ENCODE data around the gene SLC7A1. TPM values are rescaled to one million over a fixed set of nuclear protein-coding genes. Genes with fewer than 3 reads are reported as not detected.

The SLC7A1 gene
- total RNA-seq, 1 experiment from 2014 or later, result 62.8 TPM

DNA sequence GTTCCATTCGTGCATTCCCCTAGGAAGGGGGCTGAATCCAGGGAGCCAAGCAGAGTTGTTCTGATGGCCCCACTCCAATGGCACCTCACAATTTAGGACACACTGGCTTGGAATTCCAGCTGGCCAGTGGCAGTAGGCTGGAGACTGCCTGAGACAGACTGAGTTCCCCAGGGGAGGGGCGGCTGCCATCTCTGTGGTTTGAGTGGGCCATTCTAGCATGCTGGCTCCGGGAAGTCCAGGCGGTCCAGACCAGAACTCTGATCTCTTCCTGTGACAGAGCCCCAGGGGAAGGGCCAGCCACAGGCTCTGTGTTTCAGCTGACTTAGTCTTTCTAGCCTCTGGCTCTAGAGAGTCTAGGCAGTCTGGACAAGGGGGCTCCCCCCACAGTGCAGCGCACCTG, 29.5 kb upstream of the SLC7A1 start:
- Histone ChIP-seq H3F3A (ENCODE audit: insufficient read depth, low read depth) (no peaks in the 10 kb centered on the region), H3K4me1 (replicated peaks; ENCODE audit: insufficient read depth) (no peaks in the 10 kb centered on the region), H3K36me3 (ENCODE audit: low read depth) (no peaks in the 10 kb centered on the region), H3K27me3 (ENCODE audit: insufficient read depth, low read depth) (0 out of 2 replicates have a peak, but pooled peaks cover 5% of the 10 kb centered on the region), H3K27ac (no peak overlapping the region), H3K4me3 (no peak overlapping the region), H4K20me1 (ENCODE audit: insufficient read depth) (no peaks in the 10 kb centered on the region), H2AFZ (no peak overlapping the region), H3K9me3 (ENCODE audit: insufficient read depth, low read depth) (no peaks in the 10 kb centered on the region), H3K79me2 (ENCODE audit: low read depth) (no peaks in the 10 kb centered on the region), H3K4me2 (no peak overlapping the region), H3K9me2 (ENCODE audit: insufficient read depth) (no peaks in the 10 kb centered on the region)
- CTCF ChIA-PET, result no interaction called here
- POLR2A ChIA-PET (ENCODE audit: unreplicated experiment), result no interaction called here
- no peak for DNase-seq
- TF ChIP-seq EZH2 (IDR thresholded peaks at IDR 0.05; ENCODE audit: low read depth) (no peak), CTCF (conservative IDR thresholded peaks at IDR 0.05) (no peak)
- BruUV-seq (replicated peaks), result no TSS peak
- intact Hi-C loops (cut with micrococcal nuclease; ENCODE audit: unreplicated experiment), result no loop called here

DNA sequence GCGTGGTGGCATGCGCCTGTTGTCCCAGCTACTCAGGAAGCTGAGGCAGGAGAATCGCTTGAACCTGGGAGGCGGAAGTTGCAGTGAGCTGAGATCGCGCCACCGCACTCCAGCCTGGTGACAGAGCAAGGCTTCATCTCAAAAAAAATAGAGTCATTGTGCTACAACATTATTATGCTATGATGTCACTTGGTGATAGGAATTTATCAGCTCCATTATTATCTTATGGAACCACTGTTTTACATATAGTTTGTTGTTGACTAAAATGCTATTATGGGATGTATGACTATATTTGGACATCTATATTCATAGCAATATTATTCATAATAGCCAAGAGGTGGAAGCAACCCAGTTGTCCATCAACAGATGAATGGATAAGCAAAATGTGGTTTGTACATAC, 26.4 kb upstream of the SLC7A1 start:
- ChIA-PET CTCF (no interaction called here), POLR2A (ENCODE audit: unreplicated experiment) (interaction anchor here (0.7 kb wide), 1 partner anchor 114 kb away, joined by 4 read pairs; no protein-coding TSS in a partner anchor)
- H3K4me1 ChIP-seq (replicated peaks; ENCODE audit: insufficient read depth), result no peaks in the 10 kb centered on the region
- no peak overlapping the region for H2AFZ ChIP-seq
- H4K20me1 ChIP-seq (ENCODE audit: insufficient read depth), result no peaks in the 10 kb centered on the region
- no TSS peak for BruUV-seq (replicated peaks)
- H3F3A ChIP-seq (ENCODE audit: insufficient read depth, low read depth), result no peaks in the 10 kb centered on the region
- H3K27ac ChIP-seq, result no peak overlapping the region
- H3K4me3 ChIP-seq, result no peak overlapping the region
- no peaks in the 10 kb centered on the region for H3K36me3 ChIP-seq (ENCODE audit: low read depth)
- TF ChIP-seq EZH2 (IDR thresholded peaks at IDR 0.05; ENCODE audit: low read depth), result no peak
- TF ChIP-seq CTCF (conservative IDR thresholded peaks at IDR 0.05), result no peak
- intact Hi-C loops (cut with micrococcal nuclease; ENCODE audit: unreplicated experiment), result no loop called here
- no peaks in the 10 kb centered on the region for H3K27me3 ChIP-seq (ENCODE audit: insufficient read depth, low read depth)
- H3K4me2 ChIP-seq, result no peak overlapping the region
- peak in 1 of 2 experiments; percentile 9 for DNase-seq
- H3K9me3 ChIP-seq (ENCODE audit: insufficient read depth, low read depth), result no peaks in the 10 kb centered on the region; the same call in 1 of the 2 replicates
- H3K9me2 ChIP-seq (ENCODE audit: insufficient read depth), result no peaks in the 10 kb centered on the region
- H3K79me2 ChIP-seq (ENCODE audit: low read depth), result no peaks in the 10 kb centered on the region

GRCh38 chr13:29621051-29621800, 25.7 kb upstream of the SLC7A1 start:
- no TSS peak for BruUV-seq (replicated peaks)
- Histone ChIP-seq H3K4me1 (replicated peaks; ENCODE audit: insufficient read depth) (no peaks in the 10 kb centered on the region), H3K9me3 (ENCODE audit: insufficient read depth, low read depth) (no peaks in the 10 kb centered on the region; the same call in 1 of the 2 replicates), H3K27me3 (ENCODE audit: insufficient read depth, low read depth) (no peaks in the 10 kb centered on the region), H4K20me1 (ENCODE audit: insufficient read depth) (no peaks in the 10 kb centered on the region), H2AFZ (no peak overlapping the region), H3K4me3 (no peak overlapping the region), H3F3A (ENCODE audit: insufficient read depth, low read depth) (no peaks in the 10 kb centered on the region), H3K4me2 (no peak overlapping the region), H3K9me2 (ENCODE audit: insufficient read depth) (no peaks in the 10 kb centered on the region), H3K36me3 (ENCODE audit: low read depth) (no peaks in the 10 kb centered on the region), H3K79me2 (ENCODE audit: low read depth) (no peaks in the 10 kb centered on the region), H3K27ac (no peak overlapping the region)
- no peak for TF ChIP-seq CTCF (conservative IDR thresholded peaks at IDR 0.05)
- TF ChIP-seq EZH2 (IDR thresholded peaks at IDR 0.05; ENCODE audit: low read depth), result no peak
- intact Hi-C loops (cut with micrococcal nuclease; ENCODE audit: unreplicated experiment), result no loop called here
- CTCF ChIA-PET, result no interaction called here
- POLR2A ChIA-PET (ENCODE audit: unreplicated experiment), result interaction anchor here (0.7 kb wide), 1 partner anchor 113 kb away, joined by 4 read pairs; no protein-coding TSS in a partner anchor
- no peak for DNase-seq
